Measurements from ENCODE around the gene CCDC92.

DNA sequence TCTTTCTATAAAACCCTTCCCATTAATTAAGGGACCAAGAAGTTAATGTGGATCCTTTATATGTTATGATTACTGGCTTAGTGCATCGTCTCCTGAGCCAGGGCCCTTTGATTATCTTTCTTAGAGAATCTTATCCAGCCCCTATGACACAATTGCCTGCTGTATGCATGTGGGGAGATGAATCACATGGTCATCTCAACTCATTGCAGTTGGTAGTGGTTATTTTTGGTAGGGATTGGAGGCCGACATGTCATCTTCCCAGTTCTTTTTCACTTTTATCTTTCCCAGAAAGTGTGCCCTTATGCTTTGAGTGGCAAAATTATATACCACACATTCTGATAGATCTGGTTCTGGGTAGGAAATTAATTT, 26.3 kb upstream of the CCDC92 start:
- TF ChIP-seq CTCF (IDR thresholded peaks at IDR 0.05; ENCODE audit: insufficient read depth, low read length, poor library complexity, severe bottlenecking) (no peak), EZH2phosphoT487 (conservative IDR thresholded peaks at IDR 0.05; ENCODE audit: low read length) (no peak)
